Cardiac septum (tissue), 1 donor: ENCODE measurements around the gene NRCAM. TPM values are rescaled to one million over a fixed set of nuclear protein-coding genes. Genes with fewer than 3 reads are reported as not detected.
"Not testable (repeated sequence)": the region's sequence is repeated elsewhere in the genome, so short reads cannot be mapped to it uniquely, and the experiment has no call there.

Source experiments
- DNase-seq: peaks from one replicate; pipeline ENCODE4 v3.0.0-alpha.2; 2020; ENCODE audit warnings: low spot score
- intact Hi-C: fragments of 100-400 bp; cut with DNase I; formaldehyde crosslinking; loops from one replicate; pipeline ENCODE4 v1.14.0; 2022
- total RNA-seq: library from RNA; stranded (reverse); fragmentation: NEBNext Ultra II Directional; extraction: Animal tissue kit (Norgen Biotek cat#: 25700); gene quantifications from one replicate; pipeline ENCODE4 v1.2.1, GENCODE V29; 2021
- donor health status: DM: no; HTN: no; CAD: no.

NRCAM gene
- total RNA-seq, 1 donor from 2014 or later, result 0.57 TPM

DNA sequence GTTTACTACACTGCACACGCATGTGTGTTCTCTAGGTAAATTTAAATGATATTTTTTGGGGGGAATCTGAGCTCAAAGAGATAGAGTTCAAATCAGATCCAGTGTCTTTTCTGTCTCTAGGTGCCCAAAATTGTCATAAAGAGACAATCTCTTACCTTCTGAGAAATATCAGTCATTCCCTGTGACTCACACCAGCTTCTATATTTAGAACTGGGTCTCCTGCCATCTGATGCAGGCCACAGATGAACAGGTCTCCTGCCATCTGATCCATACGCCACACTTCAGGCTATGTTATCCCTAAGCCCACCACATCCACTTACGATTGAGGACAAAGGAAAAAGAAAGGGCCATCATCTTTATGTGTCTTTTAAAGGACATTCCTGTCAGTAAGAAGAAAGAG is 189.7 kb downstream of the NRCAM start:
- DNase-seq, result no peak
- intact Hi-C loops, result no loop called here

DNA sequence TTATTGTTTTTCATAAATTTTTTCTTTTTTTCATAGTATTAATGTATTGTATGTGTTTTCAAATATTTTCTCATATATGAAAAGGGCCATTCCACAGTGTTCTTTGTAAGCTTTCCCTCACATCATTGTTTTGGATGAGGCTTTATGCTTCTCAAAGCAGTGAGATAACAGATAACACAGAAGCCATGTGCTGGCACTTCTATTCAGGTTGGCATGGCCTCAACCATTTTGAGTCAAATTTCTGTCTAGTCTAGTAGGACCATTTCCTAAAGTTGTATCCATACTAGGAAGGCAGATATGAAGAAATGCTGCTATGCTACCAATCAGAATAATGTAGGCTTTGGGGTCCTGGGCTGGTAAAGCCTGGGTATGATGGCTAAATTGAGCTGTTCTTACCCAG is 190.2 kb downstream of the NRCAM start:
- intact Hi-C loops, result no loop called here
- no peak for DNase-seq

DNA sequence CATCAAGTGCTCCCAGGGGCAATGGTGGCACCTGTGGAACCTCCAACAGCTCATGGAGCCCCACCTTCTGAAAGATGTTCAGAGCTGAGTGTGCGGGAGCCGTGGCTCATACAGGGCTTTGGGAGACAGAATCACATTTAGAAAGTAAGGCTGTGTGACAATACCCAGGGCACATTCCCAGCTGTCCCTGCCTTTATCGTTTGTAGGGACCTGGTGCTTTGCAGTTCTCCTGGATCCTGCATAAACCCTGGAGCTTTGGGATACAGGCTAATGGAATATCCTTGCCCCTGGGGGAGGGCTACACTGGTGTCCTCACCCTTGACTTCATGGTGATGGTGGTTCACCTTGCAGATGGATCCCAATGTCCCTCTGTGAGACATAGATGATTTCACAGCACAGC is 191.2 kb downstream of the NRCAM start:
- DNase-seq, result no peak
- intact Hi-C loops, result no loop called here

DNA sequence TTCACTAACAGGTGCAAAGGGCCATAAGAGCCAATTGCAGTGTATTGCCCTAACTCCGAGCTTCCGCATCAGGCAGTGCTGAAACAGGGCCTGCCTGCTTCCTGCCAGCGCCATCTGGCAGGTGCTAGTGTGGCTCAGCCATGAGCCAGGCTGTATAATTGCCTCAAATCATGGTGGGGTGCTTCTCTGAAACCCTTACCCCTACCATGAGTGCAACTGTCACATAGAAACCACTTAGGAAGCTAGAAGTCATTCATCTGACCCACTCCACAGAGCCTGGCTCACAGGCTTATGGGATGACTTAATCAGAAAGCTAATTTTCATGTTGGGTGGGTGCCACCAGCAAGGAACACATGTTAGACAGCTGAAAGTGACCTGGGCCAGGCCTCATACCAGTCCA is 192.8 kb downstream of the NRCAM start:
- intact Hi-C loops, result no loop called here
- DNase-seq, result no peak

DNA sequence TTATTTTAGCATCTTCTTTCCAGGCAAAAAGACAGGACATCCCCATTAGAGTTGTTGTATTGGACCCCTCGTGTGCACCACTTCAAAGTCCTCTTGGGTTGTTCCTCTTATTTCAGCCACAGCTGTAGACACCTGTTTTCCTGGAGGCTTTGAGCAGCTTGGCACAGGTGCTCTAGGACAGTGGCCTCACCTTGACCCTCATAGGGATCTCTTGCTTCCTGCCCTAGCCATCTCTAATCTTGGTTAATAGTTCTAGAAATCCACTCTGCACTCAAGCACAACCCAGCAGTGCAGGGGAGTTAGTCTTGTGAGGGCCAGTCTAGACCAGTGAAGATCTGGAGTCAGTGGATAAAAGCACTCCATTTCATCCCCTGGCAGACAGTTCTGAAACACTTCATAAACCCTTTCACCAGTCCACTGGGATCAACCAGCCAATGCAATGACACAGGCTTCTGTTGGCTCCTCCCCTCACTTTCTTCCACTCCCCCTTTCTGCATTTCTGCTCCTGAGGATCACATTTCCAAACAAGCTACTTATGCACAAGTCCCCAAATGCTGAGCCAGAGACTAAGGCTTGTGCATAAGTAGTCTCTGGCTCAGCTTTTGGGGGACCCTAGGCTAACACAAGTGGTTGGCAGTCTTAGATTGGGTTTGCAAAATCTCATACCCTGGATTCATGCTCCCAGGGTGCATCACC is 194.5 kb downstream of the NRCAM start:
- intact Hi-C loops, result no loop called here
- no peak for DNase-seq

DNA sequence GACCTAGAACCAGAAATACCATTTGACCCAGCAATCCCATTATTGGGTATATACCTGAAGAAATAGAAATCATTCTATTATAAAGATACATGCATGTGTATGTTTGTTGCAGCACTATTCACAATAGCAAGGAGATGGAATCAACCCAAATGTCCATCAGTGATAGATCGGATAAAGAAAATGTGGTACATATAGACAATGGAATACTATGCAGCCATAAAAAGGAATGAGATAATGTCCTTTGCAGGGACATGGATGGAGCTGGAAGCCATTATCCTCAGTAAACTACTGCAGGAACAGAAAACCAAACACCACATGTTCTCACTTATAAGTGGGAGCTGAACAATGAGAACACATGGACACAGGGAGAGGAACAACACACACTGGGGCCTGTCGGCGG is 196.8 kb downstream of the NRCAM start:
- intact Hi-C loops, DNase-seq: not testable (repeated sequence)

DNA sequence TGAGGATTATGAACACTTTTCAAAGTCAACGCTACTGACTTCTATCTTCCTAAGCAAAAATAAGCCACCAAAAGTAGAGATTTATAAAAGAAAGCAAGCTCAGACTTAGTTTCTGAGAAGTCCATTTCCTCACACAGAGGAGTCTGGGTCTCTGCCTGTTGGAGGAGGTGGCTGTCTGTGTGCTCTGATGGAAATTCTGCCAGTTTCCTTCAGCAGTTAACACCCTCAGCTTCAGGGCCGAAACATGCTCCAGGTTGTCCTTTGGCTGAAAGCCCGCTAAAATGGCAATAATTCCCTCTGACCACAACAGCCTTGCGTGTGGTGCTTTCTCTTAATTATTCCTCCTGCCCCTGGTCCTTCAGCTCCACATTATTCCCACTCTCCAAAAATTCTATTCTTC is 198.3 kb downstream of the NRCAM start:
- no peak for DNase-seq
- intact Hi-C loops, result no loop called here

DNA sequence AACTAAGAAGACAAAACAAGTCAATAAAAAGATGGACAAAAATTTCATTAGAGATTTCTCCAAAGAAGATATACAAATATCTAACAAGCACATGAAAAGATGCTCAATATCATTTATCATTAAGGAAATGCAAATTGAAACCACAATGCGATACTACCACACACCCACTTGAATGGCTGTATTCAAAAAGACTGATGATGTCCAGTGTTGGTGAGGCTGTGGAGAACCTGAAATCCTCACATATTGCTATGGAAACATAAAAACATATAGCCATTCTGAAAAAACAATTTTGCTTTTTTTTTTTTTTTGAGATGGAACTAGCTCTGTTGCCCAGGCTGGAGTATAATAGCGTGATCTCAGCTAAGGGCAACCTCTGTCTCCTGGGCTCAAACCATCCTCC is 202.0 kb downstream of the NRCAM start:
- intact Hi-C loops, result no loop called here
- no peak for DNase-seq

DNA sequence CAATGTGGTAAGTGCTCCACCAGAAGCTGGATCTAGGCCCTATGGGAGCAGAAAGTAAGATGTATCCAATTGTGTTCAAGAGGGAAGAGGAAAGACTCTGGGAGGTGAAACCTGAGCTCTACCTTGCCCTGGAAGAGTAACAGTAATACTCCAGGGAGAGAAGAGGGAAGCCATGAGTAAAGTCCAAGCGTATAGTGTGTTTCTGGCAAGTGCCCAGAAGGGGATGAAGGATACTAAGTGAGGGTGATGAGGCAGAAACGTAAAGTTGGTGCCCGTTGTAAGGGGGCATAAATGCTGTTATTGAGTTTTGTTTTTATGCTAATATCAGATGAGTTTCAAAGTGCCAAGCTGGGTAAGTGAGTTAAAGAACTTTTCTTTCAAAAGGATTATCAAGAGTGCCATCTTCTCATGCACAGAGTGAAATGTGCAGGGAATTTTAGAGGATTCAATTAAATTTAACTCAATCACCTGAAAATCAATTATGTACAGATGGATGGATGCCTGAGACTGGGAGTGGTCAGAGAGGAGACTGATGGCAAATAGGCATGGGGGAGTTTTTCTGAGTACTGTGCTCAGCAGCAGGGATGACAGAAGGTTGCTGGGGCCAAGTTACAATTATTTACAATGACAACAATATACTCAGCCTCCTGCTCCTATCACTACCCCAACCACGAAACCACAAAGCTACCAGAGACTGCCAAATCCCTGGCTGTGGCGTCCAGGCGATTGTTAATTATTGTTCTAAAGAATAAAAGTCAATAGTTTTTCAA is 202.8 kb downstream of the NRCAM start:
- intact Hi-C loops, result no loop called here
- DNase-seq, result no peak

DNA sequence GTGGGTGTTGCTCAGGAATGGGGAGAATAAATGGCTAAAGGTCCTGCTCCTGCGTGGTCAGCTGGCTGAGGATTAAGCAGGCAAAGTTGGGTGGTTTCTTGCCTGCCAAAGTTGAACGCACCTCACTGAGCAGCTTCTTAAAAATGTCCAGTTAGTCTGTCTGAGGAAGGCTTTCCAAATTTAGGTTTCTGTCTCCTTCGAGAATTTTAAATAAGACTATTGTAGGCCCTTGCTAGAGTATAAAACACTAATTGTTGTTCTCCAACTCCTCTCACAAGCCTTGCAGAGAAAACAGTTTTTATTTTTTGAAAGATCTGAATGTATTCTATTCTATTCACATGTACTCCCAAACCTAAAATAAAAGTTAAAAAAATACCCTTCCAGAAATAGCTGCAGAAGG is 204.1 kb downstream of the NRCAM start:
- intact Hi-C loops, result no loop called here
- no peak for DNase-seq

DNA sequence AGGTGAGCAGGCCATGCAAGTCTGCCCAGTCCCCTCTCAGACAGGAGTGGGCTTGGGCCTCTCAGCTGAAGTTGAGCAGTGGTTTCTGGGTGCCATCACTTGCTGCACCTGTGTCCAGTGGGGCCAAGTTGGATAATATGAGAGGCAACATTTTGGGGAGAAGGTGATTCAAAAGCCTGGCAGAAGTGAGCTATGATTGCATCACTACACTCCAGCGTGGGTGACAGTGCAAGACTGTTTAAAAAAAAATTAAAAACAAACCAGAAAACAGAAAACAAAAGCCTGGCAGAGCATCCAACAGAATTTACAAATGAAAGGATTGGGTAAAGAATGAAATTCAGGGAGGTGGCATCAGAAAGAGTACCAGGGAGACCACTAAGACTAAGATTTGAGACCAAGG is 204.5 kb downstream of the NRCAM start:
- intact Hi-C loops, result no loop called here
- DNase-seq, result no peak

DNA sequence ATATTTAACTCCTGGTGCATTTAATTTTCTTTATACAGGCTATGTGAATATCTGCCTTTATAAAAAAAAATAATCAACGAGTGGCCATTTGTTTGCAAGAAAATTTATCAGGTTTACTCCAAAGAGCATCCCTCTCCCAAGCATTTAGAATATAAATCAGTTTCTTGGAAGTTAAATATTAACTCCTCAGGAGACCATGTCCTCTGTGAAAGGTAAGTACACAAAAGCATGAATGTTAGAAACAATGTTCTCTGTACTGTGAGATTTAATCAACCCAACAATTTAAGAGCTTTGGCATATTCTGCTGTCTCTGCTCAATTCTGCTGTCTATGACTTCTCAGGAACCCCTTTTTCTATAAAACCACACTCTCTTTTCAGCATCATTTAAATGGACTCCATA is 206.8 kb downstream of the NRCAM start:
- intact Hi-C loops, result no loop called here
- no peak for DNase-seq

DNA sequence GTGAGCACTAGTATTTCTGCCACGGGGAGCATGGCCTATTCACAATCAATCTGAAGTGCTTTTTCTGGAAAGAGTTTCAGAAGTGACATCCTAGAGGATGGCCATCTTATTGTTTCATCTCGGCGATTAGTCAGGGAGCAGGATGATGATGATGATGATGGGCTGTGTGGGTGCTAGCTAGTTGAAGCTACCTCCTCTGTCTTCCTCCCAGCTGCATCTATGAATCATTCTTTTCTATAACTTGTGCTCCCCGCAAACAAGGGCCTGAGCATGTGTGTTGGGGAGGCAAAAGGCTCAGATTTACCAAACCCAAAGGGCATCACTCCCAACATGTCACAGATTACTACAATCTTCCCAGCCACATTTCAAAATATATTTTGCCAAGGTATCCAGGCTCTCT is 207.4 kb downstream of the NRCAM start:
- intact Hi-C loops, result no loop called here
- no peak for DNase-seq

DNA sequence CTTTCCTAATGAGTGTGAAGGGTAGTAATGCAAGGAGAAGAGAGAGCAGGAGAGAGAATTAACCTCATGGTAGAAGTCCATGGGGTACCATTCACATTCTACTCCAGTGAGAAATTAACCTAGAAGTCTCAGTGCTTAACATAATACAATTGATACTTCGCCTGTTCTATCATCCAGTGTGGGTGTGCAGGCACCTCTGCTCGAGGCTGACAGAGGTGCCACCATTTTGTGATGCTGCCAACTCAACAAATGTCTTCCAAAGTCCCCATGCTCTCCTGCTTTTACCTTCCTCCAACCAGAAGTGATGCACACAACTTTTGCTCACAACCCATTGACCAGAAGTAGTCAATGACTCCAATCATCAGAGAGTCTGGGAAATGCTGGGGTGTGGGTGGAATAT is 207.8 kb downstream of the NRCAM start:
- DNase-seq, result no peak
- intact Hi-C loops, result no loop called here

DNA sequence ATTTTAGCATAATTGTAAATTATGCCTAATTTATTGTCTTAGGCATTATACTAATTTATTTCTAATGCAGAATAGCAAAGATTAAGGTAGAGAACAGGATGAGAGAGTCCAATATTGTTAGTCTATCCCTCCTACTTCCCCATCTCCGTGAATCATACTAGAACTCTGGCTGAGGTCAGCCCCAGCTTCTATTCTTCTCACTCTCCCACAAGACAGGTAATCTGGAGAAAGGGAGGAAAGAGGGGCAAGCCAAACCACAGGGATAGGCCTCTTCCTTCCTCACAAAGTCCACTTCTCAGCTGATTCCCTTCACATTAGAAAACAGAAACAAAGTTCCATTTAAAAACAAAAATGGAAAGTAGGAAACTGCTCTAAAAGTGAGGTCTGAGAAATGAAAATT is 208.6 kb downstream of the NRCAM start:
- DNase-seq, result no peak
- intact Hi-C loops, result no loop called here

DNA sequence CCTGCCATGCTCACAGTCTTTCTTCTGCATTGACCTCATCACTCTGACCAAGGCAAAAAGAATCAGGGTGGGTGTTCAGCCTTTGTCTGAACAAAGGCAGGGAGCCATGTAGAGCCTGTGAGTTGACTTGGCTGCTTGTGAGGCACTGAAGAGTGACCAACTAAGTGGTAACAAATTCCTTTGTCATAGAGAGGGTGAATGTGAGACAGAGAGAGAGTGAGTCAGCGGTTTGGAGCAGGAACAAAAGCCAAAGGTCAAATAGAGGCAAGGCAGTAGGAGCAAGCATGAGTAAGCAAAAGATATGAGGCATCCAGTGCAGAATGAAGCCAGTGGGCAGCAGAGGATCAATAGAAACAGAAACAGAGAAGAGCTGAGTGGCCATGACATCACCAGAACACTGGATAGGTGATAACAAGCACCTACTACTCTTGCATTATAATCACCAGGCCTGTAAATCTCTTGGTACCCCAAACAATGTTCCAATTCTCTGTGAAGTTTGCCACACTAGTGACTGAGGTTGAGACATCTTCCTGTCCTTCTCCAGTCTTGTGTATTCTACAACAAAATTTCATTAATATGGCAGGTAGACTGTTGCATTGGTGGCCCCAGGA is 209.9 kb downstream of the NRCAM start:
- no peak for DNase-seq
- intact Hi-C loops, result no loop called here

DNA sequence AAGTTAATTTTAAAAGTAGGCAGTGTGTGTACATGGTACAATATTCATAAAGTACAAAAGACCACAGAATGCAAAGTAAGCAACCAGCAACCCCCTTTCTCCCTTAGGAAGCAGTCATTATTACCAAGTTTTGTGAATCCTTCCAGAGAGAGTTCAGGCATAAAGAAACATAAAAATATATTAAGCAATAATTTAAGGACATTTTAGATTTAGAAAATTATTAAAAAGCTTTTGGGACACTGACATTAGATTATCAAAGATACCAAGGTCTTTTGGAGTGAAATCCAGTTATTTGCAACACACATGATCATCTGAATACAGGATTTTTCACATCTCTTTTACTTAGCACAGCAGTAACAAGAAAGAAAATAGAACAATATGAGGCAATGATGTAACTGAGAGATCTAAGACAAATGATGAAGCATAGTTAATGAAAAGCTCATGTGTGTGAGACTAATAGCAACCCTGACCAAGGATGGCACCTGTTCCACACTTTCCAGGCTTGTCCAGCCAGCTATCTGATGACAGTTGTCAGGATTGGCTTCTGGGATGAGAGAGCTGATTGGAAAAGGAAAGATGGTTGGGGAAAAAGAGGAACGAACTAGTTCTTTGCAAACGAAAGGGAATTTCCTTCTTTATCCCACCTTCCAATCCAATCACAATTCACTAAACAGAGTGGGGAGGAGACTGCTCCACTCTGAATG is 210.6 kb downstream of the NRCAM start:
- DNase-seq, result no peak
- intact Hi-C loops, result no loop called here

DNA sequence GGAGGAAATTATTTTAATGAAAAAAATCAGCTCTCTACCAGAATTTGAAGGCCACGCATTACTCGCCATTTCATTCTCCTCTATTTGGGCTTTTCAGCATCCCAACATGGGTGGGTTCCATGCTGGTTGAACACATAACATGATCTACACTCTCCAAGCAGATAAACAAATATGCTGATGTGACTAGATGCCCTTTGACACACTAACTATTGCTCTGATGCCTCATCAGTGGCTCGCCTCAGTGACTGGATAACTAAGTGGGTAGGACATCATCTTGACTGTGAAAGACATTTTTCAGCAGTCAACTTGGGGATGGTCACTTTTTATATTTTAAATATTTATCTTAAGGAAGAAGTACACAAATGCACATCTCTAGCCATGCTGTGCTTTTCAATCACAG is 212.1 kb downstream of the NRCAM start:
- intact Hi-C loops, result no loop called here
- no peak for DNase-seq

DNA sequence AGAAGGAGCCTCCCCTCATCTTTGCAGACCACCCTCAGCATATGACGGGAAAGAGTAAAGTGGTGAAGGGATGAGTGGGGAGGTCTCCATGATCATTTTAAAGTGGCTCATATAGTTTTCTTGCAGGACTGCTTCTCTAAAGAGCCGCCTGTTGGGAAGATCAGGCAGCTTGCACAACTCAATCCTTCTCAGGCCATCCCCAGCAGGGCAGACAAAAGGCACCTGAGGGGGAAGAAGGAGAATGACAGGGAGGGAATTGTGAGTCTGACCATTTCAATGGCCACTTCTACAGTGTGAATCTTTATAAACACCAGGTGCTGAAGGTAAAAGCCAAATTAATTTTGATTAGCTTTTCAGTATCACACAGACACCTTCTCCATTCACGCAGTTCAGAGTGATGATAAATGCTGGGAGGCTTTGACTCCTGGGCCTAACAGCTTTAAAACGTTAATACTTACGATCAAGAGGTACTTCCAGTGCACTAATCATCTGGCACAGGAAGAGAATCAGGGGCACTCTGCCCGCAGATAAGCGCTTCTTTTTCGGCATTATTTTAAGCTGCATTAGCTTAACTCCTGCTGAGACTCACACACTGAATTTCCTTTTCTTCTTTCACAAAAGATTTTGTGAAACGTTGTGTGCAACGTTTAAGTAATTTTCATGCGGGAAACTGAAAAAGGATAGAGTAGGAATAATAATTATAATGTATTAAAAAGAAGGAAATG is 216.6 kb downstream of the NRCAM start:
- DNase-seq, result no peak
- intact Hi-C loops, result no loop called here
